ENCODE data around the gene MRGPRF. TPM values are rescaled to one million over a fixed set of nuclear protein-coding genes. Genes with fewer than 3 reads are reported as not detected.
A peak's percentile ranks its signal among the peaks of the same experiment; 100 is the strongest.

MRGPRF gene
- polyA plus RNA-seq, 4 donors, result 0.81 to 16.9 (median 2.1) TPM

DNA sequence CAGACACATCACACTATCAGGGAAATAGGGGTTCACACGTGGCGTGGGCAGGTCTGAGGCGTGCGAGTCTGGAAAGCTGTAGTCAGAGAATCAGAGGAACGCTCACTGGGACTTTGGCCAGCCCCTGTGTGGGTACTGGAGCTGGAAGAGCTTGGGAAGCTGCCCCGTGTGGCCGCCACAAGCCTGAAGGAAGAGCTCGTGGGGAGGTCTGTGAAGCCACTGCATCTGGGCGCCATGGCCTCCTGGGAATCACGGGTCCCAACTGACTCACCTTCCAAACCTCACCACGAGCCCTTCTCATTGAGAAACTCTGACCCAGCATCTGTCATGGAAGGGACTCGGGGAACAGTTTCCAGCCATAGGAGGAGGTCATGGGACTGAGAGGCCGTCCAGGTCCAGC lies 5.9 kb upstream of the MRGPRF start:
- FAIRE-seq, result no peak
- H3K36me3 ChIP-seq (ENCODE audit: control insufficient read depth in 3 of 3, insufficient read depth in 2 of 3, low read depth in 1 of 3, low read length in 3 of 3), result no peaks in the 10 kb centered on the region
- no peak overlapping the region for H3K27ac ChIP-seq (ENCODE audit: low read depth in 1 of 3, low read length in 2 of 3)
- peaks cover 0 to 5% (median 0%) of the 10 kb centered on the region in 3 donors for H3K27me3 ChIP-seq (ENCODE audit: control insufficient read depth in 3 of 3, insufficient read depth in 3 of 3, low read length in 3 of 3)
- DNase-seq, result no peak
- H3K9me3 ChIP-seq (ENCODE audit: control insufficient read depth in 2 of 2, insufficient read depth in 1 of 2, low read depth in 1 of 2, low read length in 1 of 2), result no peaks in the 10 kb centered on the region
- H3K4me3 ChIP-seq (ENCODE audit: low read depth in 1 of 3, low read length in 3 of 3), result no peak overlapping the region
- H3K4me1 ChIP-seq (ENCODE audit: control insufficient read depth in 3 of 3, insufficient read depth in 2 of 3, low read depth in 1 of 3, low read length in 2 of 3), result peaks cover 0 to 12% (median 0%) of the 10 kb centered on the region in 3 donors
- WGBS, 3 donors, result 61 to 70% (median 62%) methylated on average over 13 of the region's 13 CpGs

DNA sequence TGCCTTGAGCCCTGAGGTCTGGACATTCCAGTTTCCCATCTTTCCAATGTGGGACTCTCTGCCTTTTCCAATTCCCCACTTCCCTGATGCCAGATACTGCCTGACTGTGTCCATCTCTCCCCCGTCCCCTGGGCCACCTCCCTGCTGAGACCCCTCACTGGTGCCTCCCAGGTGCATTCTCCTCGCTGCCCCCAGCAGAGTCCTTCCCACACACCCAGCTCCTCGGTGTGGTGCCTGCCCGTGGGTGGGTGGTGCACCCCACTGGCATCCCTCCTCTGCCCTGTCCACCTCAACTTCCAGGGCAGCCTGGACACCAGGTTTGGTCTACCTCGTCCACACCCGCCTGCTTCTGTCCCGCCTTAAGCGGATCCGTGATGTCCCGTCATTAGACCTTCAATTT lies 4.9 kb upstream of the MRGPRF start:
- FAIRE-seq (no peak), DNase-seq (no peak)
- no peaks in the 10 kb centered on the region for H3K36me3 ChIP-seq (ENCODE audit: control insufficient read depth in 3 of 3, insufficient read depth in 2 of 3, low read depth in 1 of 3, low read length in 3 of 3)
- H3K9me3 ChIP-seq (ENCODE audit: control insufficient read depth in 2 of 2, insufficient read depth in 1 of 2, low read depth in 1 of 2, low read length in 1 of 2), result no peaks in the 10 kb centered on the region
- H3K27ac ChIP-seq (ENCODE audit: low read depth in 1 of 3, low read length in 2 of 3), result no peak overlapping the region
- 76 to 85% (median 79%) methylated on average over 9 to 10 of the region's 10 CpGs for WGBS, 3 donors
- H3K4me3 ChIP-seq (ENCODE audit: low read depth in 1 of 3, low read length in 3 of 3), result no peak overlapping the region
- H3K27me3 ChIP-seq (ENCODE audit: control insufficient read depth in 3 of 3, insufficient read depth in 3 of 3, low read length in 3 of 3), result peaks cover 0 to 15% (median 0%) of the 10 kb centered on the region in 3 donors
- peaks cover 0 to 21% (median 0%) of the 10 kb centered on the region in 3 donors for H3K4me1 ChIP-seq (ENCODE audit: control insufficient read depth in 3 of 3, insufficient read depth in 2 of 3, low read depth in 1 of 3, low read length in 2 of 3)

DNA sequence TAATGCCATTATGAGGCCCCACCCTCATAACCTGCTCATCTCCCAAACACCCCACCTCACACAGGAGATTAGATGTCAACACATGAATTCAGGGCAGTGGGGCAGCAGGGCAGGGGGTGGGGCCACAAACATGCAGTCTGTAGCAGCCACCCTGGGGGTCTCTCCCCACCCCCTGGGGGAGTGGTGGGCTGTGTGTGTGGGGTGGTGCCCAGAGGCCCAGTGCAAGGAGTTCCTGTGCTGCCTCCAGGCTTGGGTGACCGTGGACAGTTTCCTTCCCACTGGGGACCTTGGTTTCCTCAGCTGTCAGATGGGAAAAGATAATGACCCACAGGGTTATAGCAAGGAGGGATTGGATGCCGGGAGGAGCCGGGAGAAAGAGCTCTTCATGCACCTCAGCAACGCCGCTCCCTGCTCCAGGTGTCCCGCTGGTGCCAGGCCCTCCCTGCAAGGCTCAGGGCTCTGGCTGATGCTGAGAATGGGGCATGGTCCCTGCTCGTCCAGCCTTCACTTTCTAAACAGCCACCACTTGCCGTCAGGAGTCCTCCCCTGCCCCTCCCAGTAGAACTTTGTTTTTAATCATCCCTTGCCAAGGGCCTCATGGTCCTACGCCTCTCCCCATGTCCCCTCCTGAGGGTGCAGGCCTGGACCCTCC lies 2.0 kb upstream of the MRGPRF start:
- H3K27me3 ChIP-seq (ENCODE audit: control insufficient read depth in 3 of 3, insufficient read depth in 3 of 3, low read length in 3 of 3), result peaks cover 0 to 33% (median 3%) of the 10 kb centered on the region in 3 donors
- no peak overlapping the region for H3K4me3 ChIP-seq (ENCODE audit: low read depth in 1 of 3, low read length in 3 of 3)
- H3K27ac ChIP-seq (ENCODE audit: low read depth in 1 of 3, low read length in 2 of 3), result peak overlapping the region in 2 of 3 donors; percentile 76 to 78
- H3K36me3 ChIP-seq (ENCODE audit: control insufficient read depth in 3 of 3, insufficient read depth in 2 of 3, low read depth in 1 of 3, low read length in 3 of 3), result peaks cover 0 to 4% (median 0%) of the 10 kb centered on the region in 3 donors
- WGBS, 3 donors, result 57 to 70% (median 61%) methylated on average over 9 of the region's 9 CpGs
- no peak for DNase-seq
- H3K9me3 ChIP-seq (ENCODE audit: control insufficient read depth in 2 of 2, insufficient read depth in 1 of 2, low read depth in 1 of 2, low read length in 1 of 2), result no peaks in the 10 kb centered on the region
- no peak for FAIRE-seq
- peaks cover 0 to 36% (median 0%) of the 10 kb centered on the region in 3 donors for H3K4me1 ChIP-seq (ENCODE audit: control insufficient read depth in 3 of 3, insufficient read depth in 2 of 3, low read depth in 1 of 3, low read length in 2 of 3)

DNA sequence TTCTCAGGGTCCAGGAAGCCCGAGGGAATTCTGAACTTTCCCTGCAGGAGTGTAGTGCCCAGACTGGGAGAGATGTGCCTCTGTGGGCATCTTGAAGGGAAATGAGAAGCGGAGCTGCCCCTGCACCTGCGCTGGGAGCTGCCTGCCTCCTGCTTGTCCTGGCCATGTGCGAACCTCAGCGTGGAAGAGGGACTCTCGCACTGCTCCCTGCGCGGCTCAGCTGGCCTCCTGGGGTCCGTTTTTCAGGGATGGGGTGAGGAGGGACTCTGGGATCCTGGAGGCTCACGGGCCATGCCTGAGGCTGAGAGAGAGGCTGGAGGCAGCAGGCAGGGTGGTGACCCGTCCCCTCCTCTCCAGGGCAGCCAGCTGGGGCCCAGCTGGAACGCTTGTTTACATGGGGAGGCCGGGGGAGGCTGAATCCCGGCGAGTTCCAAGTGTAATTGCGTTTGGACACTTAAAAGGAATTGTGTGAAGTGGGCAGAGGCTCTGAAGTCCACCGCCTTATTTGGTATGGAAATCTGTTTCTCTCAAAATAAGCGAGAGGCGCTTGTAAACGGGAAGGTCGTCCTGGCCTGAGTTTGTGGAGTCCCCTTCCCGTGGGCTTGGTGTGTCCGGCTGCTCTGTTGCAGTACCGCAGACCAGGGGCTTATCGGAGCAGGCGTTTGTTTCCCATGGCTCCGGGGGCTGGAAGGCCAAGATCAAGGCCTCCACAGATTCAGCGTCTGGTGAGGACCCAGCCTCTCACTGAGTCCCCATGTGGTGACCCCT lies 1.2 kb upstream of the MRGPRF start:
- Histone ChIP-seq H3K27ac (ENCODE audit: low read depth in 1 of 3, low read length in 2 of 3) (peak overlapping the region in 2 of 3 donors; percentile 76 to 78), H3K4me3 (ENCODE audit: low read depth in 1 of 3, low read length in 3 of 3) (peak overlapping the region in 1 of 3 donors; percentile 54), H3K4me1 (ENCODE audit: control insufficient read depth in 3 of 3, insufficient read depth in 2 of 3, low read depth in 1 of 3, low read length in 2 of 3) (peaks cover 0 to 44% (median 0%) of the 10 kb centered on the region in 3 donors), H3K36me3 (ENCODE audit: control insufficient read depth in 3 of 3, insufficient read depth in 2 of 3, low read depth in 1 of 3, low read length in 3 of 3) (peaks cover 0 to 4% (median 0%) of the 10 kb centered on the region in 3 donors), H3K9me3 (ENCODE audit: control insufficient read depth in 2 of 2, insufficient read depth in 1 of 2, low read depth in 1 of 2, low read length in 1 of 2) (no peaks in the 10 kb centered on the region), H3K27me3 (ENCODE audit: control insufficient read depth in 3 of 3, insufficient read depth in 3 of 3, low read length in 3 of 3) (peaks cover 0 to 33% (median 3%) of the 10 kb centered on the region in 3 donors)
- FAIRE-seq, result no peak
- 26 to 35% (median 33%) methylated on average over 20 to 28 of the region's 28 CpGs for WGBS, 3 donors
- peak; percentile 16 to 72 for DNase-seq

DNA sequence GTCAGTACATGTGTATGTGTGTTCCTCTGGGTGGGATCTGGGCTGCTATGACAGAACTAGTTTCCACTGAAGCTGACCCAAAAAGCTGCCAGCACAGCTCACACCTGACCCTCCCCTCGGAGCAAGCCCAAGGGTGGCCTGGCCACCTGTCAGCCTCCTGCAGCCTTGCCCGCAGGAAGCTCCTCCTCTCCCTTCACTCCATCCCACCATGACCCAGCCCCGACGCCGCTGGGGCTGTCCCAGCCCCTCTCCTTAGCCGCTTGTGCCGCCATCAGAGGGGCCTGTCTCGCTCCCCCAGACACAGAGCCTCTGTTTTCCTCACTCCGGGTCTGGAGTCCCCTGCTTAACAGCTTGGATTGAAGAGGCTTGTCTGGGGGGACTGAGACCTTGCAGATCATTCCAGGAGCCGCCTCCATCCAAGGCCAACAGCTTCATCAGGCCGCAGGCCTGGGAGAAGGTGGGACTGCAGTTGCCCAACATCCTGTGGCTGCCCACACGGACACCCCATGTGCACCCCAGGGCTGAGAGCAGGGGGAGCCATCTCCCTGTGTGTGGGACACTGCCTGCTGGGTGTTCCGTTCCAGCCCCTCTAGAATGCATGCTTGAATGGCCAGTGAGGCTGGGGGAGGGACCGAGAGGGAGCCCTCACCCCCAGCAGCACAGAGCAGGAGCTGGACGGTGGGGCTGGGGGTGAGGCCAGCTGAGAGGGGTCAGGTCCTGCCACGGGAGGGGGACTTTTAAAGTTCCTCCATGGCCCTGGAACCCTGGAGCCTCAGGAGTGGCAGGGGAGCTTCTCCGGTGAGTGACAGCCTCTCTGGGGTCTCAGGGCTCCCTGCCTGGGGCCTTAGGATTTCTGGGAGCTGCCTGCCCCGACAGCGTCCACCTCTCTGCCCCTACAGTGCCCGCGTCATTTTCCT lies 696 bp downstream of the MRGPRF start:
- H3K9me3 ChIP-seq (ENCODE audit: control insufficient read depth in 2 of 2, insufficient read depth in 1 of 2, low read depth in 1 of 2, low read length in 1 of 2), result no peaks in the 10 kb centered on the region
- peaks cover 0 to 6% (median 0%) of the 10 kb centered on the region in 3 donors for H3K36me3 ChIP-seq (ENCODE audit: control insufficient read depth in 3 of 3, insufficient read depth in 2 of 3, low read depth in 1 of 3, low read length in 3 of 3)
- peak overlapping the region in 2 of 3 donors; percentile 0 to 54 for H3K4me3 ChIP-seq (ENCODE audit: low read depth in 1 of 3, low read length in 3 of 3)
- no peak for FAIRE-seq
- DNase-seq, result no peak
- H3K27me3 ChIP-seq (ENCODE audit: control insufficient read depth in 3 of 3, insufficient read depth in 3 of 3, low read length in 3 of 3), result peaks cover 0 to 33% (median 3%) of the 10 kb centered on the region in 3 donors
- H3K27ac ChIP-seq (ENCODE audit: low read depth in 1 of 3, low read length in 2 of 3), result peak overlapping the region in 2 of 3 donors; percentile 72 to 76
- H3K4me1 ChIP-seq (ENCODE audit: control insufficient read depth in 3 of 3, insufficient read depth in 2 of 3, low read depth in 1 of 3, low read length in 2 of 3), result peaks cover 0 to 63% (median 0%) of the 10 kb centered on the region in 3 donors
- WGBS, 3 donors, result 44 to 70% (median 60%) methylated on average over 17 to 21 of the region's 21 CpGs

DNA sequence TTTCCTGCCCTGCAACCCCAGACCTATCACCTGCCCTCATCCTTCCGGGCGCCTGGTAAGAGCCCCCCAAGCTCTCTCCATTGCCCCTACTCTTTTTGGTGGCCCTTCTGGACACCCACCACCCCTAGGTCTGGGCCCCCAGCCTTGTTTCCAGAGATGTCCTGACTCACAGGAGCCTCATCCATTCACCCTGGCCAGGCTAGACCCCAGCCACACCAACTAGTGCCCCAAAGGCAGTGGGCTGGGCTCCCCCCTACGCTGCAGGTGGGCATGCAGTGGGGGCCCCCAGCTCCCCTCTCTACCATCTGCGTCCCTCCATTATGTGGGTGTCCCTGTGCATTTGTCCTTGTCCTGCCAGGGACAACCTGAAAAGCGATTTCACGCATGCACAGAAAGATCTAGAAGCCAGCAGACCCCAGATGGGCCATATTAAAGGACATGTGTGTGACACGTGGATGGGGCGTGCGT lies 1.4 kb downstream of the MRGPRF start:
- FAIRE-seq, result no peak
- peaks cover 0 to 6% (median 0%) of the 10 kb centered on the region in 3 donors for H3K36me3 ChIP-seq (ENCODE audit: control insufficient read depth in 3 of 3, insufficient read depth in 2 of 3, low read depth in 1 of 3, low read length in 3 of 3)
- H3K4me1 ChIP-seq (ENCODE audit: control insufficient read depth in 3 of 3, insufficient read depth in 2 of 3, low read depth in 1 of 3, low read length in 2 of 3), result peaks cover 0 to 70% (median 0%) of the 10 kb centered on the region in 3 donors
- H3K9me3 ChIP-seq (ENCODE audit: control insufficient read depth in 2 of 2, insufficient read depth in 1 of 2, low read depth in 1 of 2, low read length in 1 of 2), result no peaks in the 10 kb centered on the region
- WGBS, 3 donors, result 70 to 77% (median 70%) methylated on average over 9 of the region's 9 CpGs
- DNase-seq, result no peak
- peak overlapping the region in 1 of 3 donors; percentile 54 for H3K4me3 ChIP-seq (ENCODE audit: low read depth in 1 of 3, low read length in 3 of 3)
- H3K27me3 ChIP-seq (ENCODE audit: control insufficient read depth in 3 of 3, insufficient read depth in 3 of 3, low read length in 3 of 3), result peaks cover 0 to 33% (median 3%) of the 10 kb centered on the region in 3 donors
- peak overlapping the region in 2 of 3 donors; percentile 72 to 76 for H3K27ac ChIP-seq (ENCODE audit: low read depth in 1 of 3, low read length in 2 of 3)

DNA sequence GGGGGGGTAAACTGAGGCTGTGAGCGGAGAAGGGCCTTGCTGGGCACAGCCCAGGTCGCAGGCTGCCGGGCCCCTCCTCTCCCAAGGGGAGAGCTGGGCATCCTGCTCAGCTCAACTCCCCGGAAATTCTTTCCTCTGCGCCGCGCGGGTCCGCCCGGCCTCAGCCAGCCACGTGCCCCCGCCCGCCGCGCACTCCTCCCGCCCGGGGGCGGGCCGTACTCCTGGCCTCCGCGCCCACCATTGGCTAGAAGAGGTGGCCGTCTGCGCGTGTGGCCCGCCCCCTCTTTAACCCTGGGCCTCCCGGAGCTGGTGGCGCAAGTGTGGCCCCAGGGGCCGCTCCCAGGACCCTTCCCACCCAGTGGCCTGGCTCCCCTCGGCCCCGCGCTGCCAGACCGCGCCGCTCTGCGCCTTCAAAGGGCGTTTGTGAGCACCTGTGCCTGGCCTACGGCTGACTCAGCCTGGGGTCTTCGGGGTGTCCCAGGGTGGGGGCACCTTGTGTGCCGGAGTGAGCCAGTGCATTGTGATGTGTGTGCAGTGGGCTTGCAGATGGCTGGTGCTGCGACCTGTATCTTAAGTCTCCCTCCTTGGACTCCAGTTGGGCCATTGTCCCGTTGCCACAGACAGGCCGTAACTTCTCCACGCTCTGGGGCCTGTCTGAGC lies 2.0 kb downstream of the MRGPRF start:
- Histone ChIP-seq H3K4me1 (ENCODE audit: control insufficient read depth in 3 of 3, insufficient read depth in 2 of 3, low read depth in 1 of 3, low read length in 2 of 3) (peaks cover 0 to 73% (median 0%) of the 10 kb centered on the region in 3 donors), H3K9me3 (ENCODE audit: control insufficient read depth in 2 of 2, insufficient read depth in 1 of 2, low read depth in 1 of 2, low read length in 1 of 2) (no peaks in the 10 kb centered on the region), H3K27me3 (ENCODE audit: control insufficient read depth in 3 of 3, insufficient read depth in 3 of 3, low read length in 3 of 3) (peaks cover 0 to 33% (median 3%) of the 10 kb centered on the region in 3 donors), H3K27ac (ENCODE audit: low read depth in 1 of 3, low read length in 2 of 3) (peak overlapping the region in 2 of 3 donors; percentile 67 to 76), H3K36me3 (ENCODE audit: control insufficient read depth in 3 of 3, insufficient read depth in 2 of 3, low read depth in 1 of 3, low read length in 3 of 3) (peaks cover 0 to 6% (median 0%) of the 10 kb centered on the region in 3 donors), H3K4me3 (ENCODE audit: low read depth in 1 of 3, low read length in 3 of 3) (peak overlapping the region in 1 of 3 donors; percentile 54)
- 11% methylated on average over 35 to 43 of the region's 43 CpGs for WGBS, 3 donors
- no peak for FAIRE-seq
- DNase-seq, result peak; percentile 50 to 91
